ENCODE data around the gene ITPK1.

DNA sequence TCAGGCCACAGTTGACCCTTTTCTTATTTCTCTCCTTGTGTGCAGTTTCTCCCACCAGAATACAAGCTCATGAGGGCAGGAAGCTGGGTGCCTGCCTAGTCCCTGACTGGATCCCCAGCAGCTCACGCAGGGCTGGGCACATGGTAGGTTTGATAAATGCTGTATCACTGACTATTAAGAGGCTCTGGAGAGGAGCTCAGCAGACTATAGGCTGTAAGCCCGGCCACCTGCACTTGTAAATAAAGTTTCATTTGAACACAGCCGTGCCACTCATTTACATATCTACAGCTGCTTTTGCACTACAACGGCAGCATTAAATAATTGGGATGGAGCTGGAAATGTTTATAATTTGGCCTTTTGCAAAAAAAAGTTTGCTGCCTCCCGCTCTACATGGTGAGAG is 160.8 kb downstream of the ITPK1 start:
- TF ChIP-seq FOS (IDR thresholded peaks at IDR 0.05; ENCODE audit: borderline replicate concordance, extremely low read depth, insufficient read length) (no peak), POLR2AphosphoS5 (IDR thresholded peaks at IDR 0.05; ENCODE audit: low read length) (no peak), EZH2 (IDR thresholded peaks at IDR 0.05; ENCODE audit: borderline replicate concordance, control insufficient read depth, low read depth, low read length) (no peak)

Measured in GM12878 (cell line).